B cell (primary cell): ENCODE measurements around the gene DCTN4. TPM values are rescaled to one million over a fixed set of nuclear protein-coding genes. Genes with fewer than 3 reads are reported as not detected.

Experiments
- ATAC-seq: fragments of 200-7000 bp; cut with Tn5 transposase; one replicate; pipeline ENCODE4 v1.10.0; 2021; ENCODE audit warnings: low read depth, mild to moderate bottlenecking, moderate number of reproducible peaks, moderate library complexity
- CTCF ChIA-PET: fragments of 350-600 bp; sonication (Branson Sonifier 250); formaldehyde crosslinking; loops from one replicate; lab custom pipeline; 2021; ENCODE audit warnings: antibody characterized with exemption, inconsistent platforms; lab: Charles Lee
- POLR2A ChIA-PET: fragments of 350-600 bp; sonication (Branson Sonifier 250); formaldehyde crosslinking; loops from one replicate; lab custom pipeline; 2021; ENCODE audit warnings: antibody characterized with exemption; lab: Charles Lee
- DNase-seq: peaks from one replicate; pipeline ENCODE4 v3.0.0; 2013
- H2AFZ ChIP-seq: 2 replicates; pipeline ENCODE4 v1.6.1; 2012; ENCODE audit warnings: mild to moderate bottlenecking, low read depth, low read length; ENCODE audit not compliant: insufficient read depth, poor library complexity, severe bottlenecking
- H3K27ac ChIP-seq, 2 donors: 1 replicate in 1 of 2; 2 replicates in 1 of 2; pipeline ENCODE4 v1.5.1; 2012 to 2013; ENCODE audit warnings: low read length in 2 of 2, mild to moderate bottlenecking in 2 of 2, moderate library complexity in 1 of 2
- H3K27me3 ChIP-seq, 4 experiments: fragments of 200-600 bp in 1 of 4; sonication (generic) in 1 of 4; replicated peaks in 1 of 4; 1 replicate in 2 of 4; 2 replicates in 2 of 4; pipeline versions ENCODE4 v1.6.1 to v1.7.0; 2013 to 2016; ENCODE audit warnings: low read length in 3 of 4, mild to moderate bottlenecking in 2 of 4, mixed read lengths in 1 of 4, moderate library complexity in 1 of 4; ENCODE audit not compliant: insufficient read depth in 4 of 4, control insufficient read depth in 3 of 4; ENCODE audit errors: control extremely low read depth in 1 of 4
- H3K36me3 ChIP-seq, 2 experiments: replicated peaks in 1 of 2; 1 replicate in 1 of 2; 2 replicates in 1 of 2; pipeline versions ENCODE4 v1.6.1 to v1.7.1; 2013; ENCODE audit warnings: low read length in 1 of 2; ENCODE audit not compliant: insufficient read depth in 2 of 2, control insufficient read depth in 1 of 2; ENCODE audit errors: control extremely low read depth in 1 of 2, extremely low read depth in 1 of 2
- H3K4me1 ChIP-seq, 2 donors: fragments of 200-600 bp in 1 of 2; sonication (generic) in 1 of 2; 1 replicate in 1 of 2; 2 replicates in 1 of 2; pipeline versions ENCODE4 v1.5.1 to v1.6.1; 2013 to 2017; ENCODE audit warnings: low read length in 2 of 2; ENCODE audit not compliant: control insufficient read depth in 2 of 2, insufficient read depth in 2 of 2
- H3K4me2 ChIP-seq: replicated peaks from 2 replicates; pipeline ENCODE3; 2012; ENCODE audit warnings: mild to moderate bottlenecking, low read depth, low read length; ENCODE audit not compliant: poor library complexity, severe bottlenecking
- H3K4me3 ChIP-seq, 5 experiments: fragments of 200-600 bp in 1 of 5; sonication (generic) in 1 of 5; 1 replicate in 3 of 5; 2 replicates in 2 of 5; pipeline versions ENCODE4 v1.5.1 to v1.7.0; 2011 to 2016; ENCODE audit warnings: low read length in 4 of 5, mild to moderate bottlenecking in 4 of 5, low read depth in 2 of 5, control low read depth in 1 of 5, moderate library complexity in 1 of 5; ENCODE audit not compliant: insufficient read depth in 1 of 5; ENCODE audit errors: control extremely low read depth in 1 of 5, extremely low read depth in 1 of 5
- H3K79me2 ChIP-seq: fragments of 200-600 bp; sonication (generic); one replicate; pipeline ENCODE4 v1.6.0; 2016; ENCODE audit warnings: low read length; ENCODE audit not compliant: control insufficient read depth, insufficient read depth
- H3K9ac ChIP-seq: fragments of 200-600 bp; sonication (generic); 2 replicates; pipeline ENCODE4 v1.6.1; 2017; ENCODE audit warnings: mild to moderate bottlenecking, low read length, moderate library complexity
- H3K9me3 ChIP-seq, 3 donors: one replicate each; pipeline versions ENCODE4 v1.6.1 to v1.7.1; 2013; ENCODE audit warnings: low read length in 2 of 3; ENCODE audit not compliant: control insufficient read depth in 2 of 3, insufficient read depth in 1 of 3; ENCODE audit errors: control extremely low read depth in 1 of 3
- H4K20me1 ChIP-seq: 2 replicates; pipeline ENCODE4 v1.6.0; 2012; ENCODE audit warnings: mild to moderate bottlenecking, low read length; ENCODE audit not compliant: insufficient read depth, control insufficient read depth, poor library complexity, severe bottlenecking
- H3K27ac Mint-ChIP-seq: one replicate; pipeline ENCODE4 v1.8.0; 2021; ENCODE audit warnings: mixed read lengths
- H3K27me3 Mint-ChIP-seq: one replicate; pipeline ENCODE4 v1.8.0; 2021; ENCODE audit warnings: mixed read lengths
- H3K4me1 Mint-ChIP-seq: one replicate; pipeline ENCODE4 v1.8.0; 2021; ENCODE audit warnings: mixed read lengths
- H3K4me3 Mint-ChIP-seq: one replicate; pipeline ENCODE4 v1.8.0; 2021; ENCODE audit warnings: mixed read lengths
- H3K9me3 Mint-ChIP-seq: one replicate; pipeline ENCODE4 v1.8.0; 2022; ENCODE audit warnings: mixed read lengths; ENCODE audit not compliant: insufficient read depth
- CTCF ChIP-seq: fragments of 200-600 bp; IDR thresholded peaks from one replicate; pipeline ENCODE4 v1.8.0; 2022; ENCODE audit warnings: antibody characterized with exemption, mild to moderate bottlenecking
- EZH2 ChIP-seq: IDR thresholded peaks from 2 replicates; pipeline ENCODE4 v1.6.1; 2012; ENCODE audit warnings: borderline replicate concordance, low read depth, mild to moderate bottlenecking, moderate library complexity, low read length; ENCODE audit not compliant: insufficient read depth, poor library complexity, severe bottlenecking
- WGBS: methylation state at CpG from one replicate; pipeline ENCODE4 v1.1.5; 2013; ENCODE audit warnings: missing lambda C conversion rate; ENCODE audit not compliant: insufficient coverage; 5-methylcytosine and 5-hydroxymethylcytosine counted together
- intact Hi-C: fragments of 100-400 bp; cut with micrococcal nuclease; formaldehyde crosslinking; loops from one replicate; pipeline ENCODE4 v1.10.0; 2022
- polyA plus RNA-seq: library from polyadenylated mRNA; depleted of rRNA; stranded (reverse); fragments of >200 nt; gene quantifications from 2 replicates; pipeline ENCODE4 v1.2.3, GENCODE V29; 2012
- total RNA-seq, 2 donors: library from RNA; stranded (reverse); fragments of 120-200 nt in 1 of 2; gene quantifications; 1 replicate in 1 of 2; 2 replicates in 1 of 2; pipeline versions ENCODE4 v1.2.3 to v1.2.4, GENCODE V29; 2013 to 2022

Gene DCTN4
- total and polyA plus RNA-seq, 2 donors (not counting 1 experiment from before 2014, with no cell fraction given) = 11.2 to 54.4 TPM

GRCh38 chr5:150692276-150692675 lies 66.5 kb downstream of the DCTN4 start:
- Histone ChIP-seq H2AFZ (no peak overlapping the region), H3K27ac (no peak overlapping the region), H3K36me3 (peaks cover 0 to 75% of the 10 kb centered on the region in 2 experiments), H3K4me3 (no peak overlapping the region), H3K9ac (no peak overlapping the region), H3K79me2 (no peaks in the 10 kb centered on the region), H3K27me3 (no peaks in the 10 kb centered on the region), H3K4me1 (no peaks in the 10 kb centered on the region), H4K20me1 (no peaks in the 10 kb centered on the region), H3K9me3 (no peaks in the 10 kb centered on the region), H3K4me2 (no peak overlapping the region)
- no peak for ATAC-seq
- no peak for DNase-seq
- CTCF ChIA-PET = no interaction called here
- Mint-ChIP-seq H3K27me3 (no peaks in the 10 kb centered on the region), H3K4me3 (no peak overlapping the region), H3K27ac (no peak overlapping the region), H3K9me3 (no peaks in the 10 kb centered on the region), H3K4me1 (no peaks in the 10 kb centered on the region)
- TF ChIP-seq CTCF = no peak
- TF ChIP-seq EZH2 = no peak
- WGBS = no CpG with 5 or more reads among the region's 3 CpGs
- POLR2A ChIA-PET = no interaction called here
- intact Hi-C loops = no loop called here

- DNase-seq (no peak), ATAC-seq (no peak)
- Histone ChIP-seq H4K20me1 (no peaks in the 10 kb centered on the region), H3K27me3 (no peaks in the 10 kb centered on the region), H3K4me2 (no peak overlapping the region), H3K9ac (no peak overlapping the region), H2AFZ (no peak overlapping the region), H3K4me3 (no peak overlapping the region), H3K9me3 (no peaks in the 10 kb centered on the region), H3K27ac (no peak overlapping the region), H3K36me3 (peaks cover 0 to 60% of the 10 kb centered on the region in 2 experiments), H3K4me1 (no peaks in the 10 kb centered on the region), H3K79me2 (no peaks in the 10 kb centered on the region)
- POLR2A ChIA-PET = no interaction called here
- TF ChIP-seq EZH2 = no peak
- TF ChIP-seq CTCF = no peak
- Mint-ChIP-seq H3K9me3 (no peaks in the 10 kb centered on the region), H3K27me3 (no peaks in the 10 kb centered on the region), H3K4me3 (no peak overlapping the region), H3K27ac (no peak overlapping the region), H3K4me1 (no peaks in the 10 kb centered on the region)
- WGBS = 88% methylated on average over 5 of the region's 6 CpGs
- intact Hi-C loops = no loop called here
- CTCF ChIA-PET = no interaction called here
Observed at GRCh38 chr5:150690760-150691159, 68.1 kb downstream of the DCTN4 start.
